Mucosa of rectum (tissue), 2 donors: ENCODE measurements around the gene DCDC2.
"Not testable (repeated sequence)": the region's sequence is repeated elsewhere in the genome, so short reads cannot be mapped to it uniquely, and the experiment has no call there.

ENCODE experiments used
- H3K27ac ChIP-seq, 2 donors: one replicate each; pipeline ENCODE4 v1.7.0; 2013; ENCODE audit warnings: inconsistent platforms in 2 of 2, low read depth in 2 of 2, low read length in 2 of 2
- H3K27me3 ChIP-seq, 2 donors: one replicate each; pipeline ENCODE4 v1.7.0; 2013; ENCODE audit warnings: low read length in 2 of 2; ENCODE audit not compliant: control insufficient read depth in 2 of 2, insufficient read depth in 2 of 2
- H3K36me3 ChIP-seq, 2 donors: one replicate each; pipeline ENCODE4 v1.7.0; 2013; ENCODE audit warnings: low read length in 2 of 2; ENCODE audit not compliant: control insufficient read depth in 2 of 2, insufficient read depth in 2 of 2
- H3K4me1 ChIP-seq, 2 donors: one replicate each; pipeline ENCODE4 v1.7.0; 2013; ENCODE audit warnings: low read length in 2 of 2, mild to moderate bottlenecking in 1 of 2; ENCODE audit not compliant: control insufficient read depth in 2 of 2, insufficient read depth in 2 of 2
- H3K4me3 ChIP-seq, 2 donors: one replicate each; pipeline ENCODE4 v1.7.0; 2013; ENCODE audit warnings: low read length in 2 of 2
- H3K9ac ChIP-seq, 2 donors: one replicate each; pipeline ENCODE4 v1.7.0; 2013; ENCODE audit warnings: low read length in 2 of 2, low read depth in 1 of 2, mild to moderate bottlenecking in 1 of 2
- H3K9me3 ChIP-seq, 2 donors: one replicate each; pipeline ENCODE4 v1.7.0; 2013; ENCODE audit warnings: low read length in 2 of 2; ENCODE audit not compliant: control insufficient read depth in 2 of 2
- donor health status: healthy.
- donor health status: Normal muscosa, but diverticular disease.

DCDC2 gene

GRCh38 chr6:24327756-24328155 lies 30.1 kb downstream of the DCDC2 start:
- Histone ChIP-seq H3K27me3 (no peaks in the 10 kb centered on the region), H3K9me3 (no peaks in the 10 kb centered on the region), H3K27ac (no peak overlapping the region), H3K9ac (no peak overlapping the region), H3K4me3 (no peak overlapping the region), H3K4me1 (no peaks in the 10 kb centered on the region), H3K36me3 (no peaks in the 10 kb centered on the region)

DNA sequence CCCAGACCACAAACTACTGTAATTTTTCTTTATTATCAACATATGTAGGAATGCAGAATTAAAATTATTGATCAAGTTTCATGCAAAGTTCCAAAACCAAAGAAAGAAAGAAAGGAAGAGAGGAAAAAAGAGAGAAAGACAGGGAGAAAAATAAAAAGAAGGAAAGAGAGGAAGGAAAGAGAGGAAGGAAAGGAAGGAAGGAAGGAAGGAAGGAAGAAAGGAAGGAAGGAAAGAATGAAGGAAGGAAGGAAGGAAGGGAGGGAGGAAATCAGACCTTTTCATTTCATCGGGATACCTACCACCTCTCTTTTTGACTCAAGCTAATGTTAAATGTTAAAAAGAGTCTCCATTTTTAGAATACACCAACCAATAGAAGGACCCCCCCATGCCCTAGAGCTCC lies 31.9 kb downstream of the DCDC2 start:
- no peaks in the 10 kb centered on the region for H3K4me1 ChIP-seq
- H3K9me3 ChIP-seq: no peaks in the 10 kb centered on the region
- no peaks in the 10 kb centered on the region for H3K36me3 ChIP-seq
- no peak overlapping the region for H3K4me3 ChIP-seq
- no peak overlapping the region for H3K9ac ChIP-seq
- H3K27me3 ChIP-seq: no peaks in the 10 kb centered on the region
- H3K27ac ChIP-seq: no peak overlapping the region

DNA sequence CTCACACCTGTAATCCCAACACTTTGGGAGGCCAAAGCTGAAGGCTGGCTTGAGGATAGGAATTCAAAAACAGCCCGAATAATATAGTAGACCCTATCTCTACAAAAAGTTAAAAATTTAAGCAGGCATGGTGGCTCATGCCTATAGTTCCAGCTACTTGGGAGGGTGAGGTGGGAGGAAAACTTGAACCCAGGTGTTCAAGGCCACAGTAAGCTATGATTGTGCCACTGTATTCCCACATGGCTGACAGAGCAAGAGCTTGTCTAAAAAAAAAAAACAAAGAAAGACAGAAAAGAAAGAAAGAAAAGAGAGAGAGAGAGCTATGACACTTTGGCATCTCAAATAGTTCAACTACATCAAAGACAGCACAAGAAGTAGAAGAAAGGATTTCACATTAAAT lies 33.2 kb downstream of the DCDC2 start:
- Histone ChIP-seq H3K4me1 (no peaks in the 10 kb centered on the region), H3K36me3 (no peaks in the 10 kb centered on the region), H3K9ac (no peak overlapping the region), H3K4me3 (no peak overlapping the region), H3K27ac (no peak overlapping the region), H3K9me3 (no peaks in the 10 kb centered on the region), H3K27me3 (no peaks in the 10 kb centered on the region)

GRCh38 chr6:24323632-24324337 lies 34.1 kb downstream of the DCDC2 start:
- H3K27me3 ChIP-seq: no peaks in the 10 kb centered on the region
- no peak overlapping the region for H3K9ac ChIP-seq
- H3K27ac ChIP-seq: no peak overlapping the region
- no peaks in the 10 kb centered on the region for H3K9me3 ChIP-seq
- no peak overlapping the region for H3K4me3 ChIP-seq
- H3K36me3 ChIP-seq: no peaks in the 10 kb centered on the region
- H3K4me1 ChIP-seq: no peaks in the 10 kb centered on the region

- Histone ChIP-seq H3K9me3 (no peaks in the 10 kb centered on the region), H3K4me3 (no peak overlapping the region), H3K9ac (no peak overlapping the region), H3K27me3 (no peaks in the 10 kb centered on the region), H3K4me1 (no peaks in the 10 kb centered on the region), H3K27ac (no peak overlapping the region), H3K36me3 (no peaks in the 10 kb centered on the region)
These were observed 34.9 kb downstream of the DCDC2 start for GRCh38 chr6:24322924-24323323.

- not testable (repeated sequence) for H3K27ac ChIP-seq, H3K4me3 ChIP-seq, H3K4me1 ChIP-seq, H3K9ac ChIP-seq, H3K27me3 ChIP-seq, H3K36me3 ChIP-seq, H3K9me3 ChIP-seq
These were observed 35.4 kb downstream of the DCDC2 start for GRCh38 chr6:24322446-24322845.

DNA sequence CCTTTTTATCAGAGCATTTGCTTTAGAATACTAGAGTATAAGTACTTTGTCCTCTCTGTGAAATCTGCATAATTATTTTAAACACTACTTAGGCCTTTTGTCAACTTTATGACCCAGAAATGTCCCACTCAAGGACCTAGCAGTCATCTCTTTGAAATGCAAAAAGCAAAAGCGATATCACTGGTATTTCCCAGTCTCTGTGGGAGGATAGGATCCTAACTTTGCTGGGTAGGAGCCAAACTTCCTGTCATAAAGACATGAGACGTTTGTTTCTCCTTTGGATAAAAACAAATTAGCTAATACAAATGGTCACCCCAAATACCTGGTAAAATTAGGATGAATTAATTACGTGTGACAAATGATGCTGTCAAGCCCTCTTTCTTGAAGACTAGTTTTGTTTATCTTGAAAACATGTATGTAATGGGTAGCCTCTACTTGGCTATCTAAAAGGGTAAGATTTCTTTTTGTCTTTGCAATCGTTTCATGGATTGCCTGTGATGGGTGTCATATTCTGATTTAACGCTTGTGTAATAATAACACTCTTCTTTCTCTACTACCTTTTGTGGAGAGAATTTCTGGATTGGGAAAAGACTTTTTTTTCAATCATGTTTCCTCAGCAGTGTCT lies 36.2 kb downstream of the DCDC2 start:
- H3K36me3 ChIP-seq: no peaks in the 10 kb centered on the region
- no peaks in the 10 kb centered on the region for H3K9me3 ChIP-seq
- no peak overlapping the region for H3K4me3 ChIP-seq
- H3K9ac ChIP-seq: no peak overlapping the region
- no peaks in the 10 kb centered on the region for H3K4me1 ChIP-seq
- no peak overlapping the region for H3K27ac ChIP-seq
- H3K27me3 ChIP-seq: no peaks in the 10 kb centered on the region

GRCh38 chr6:24313251-24314141 lies 44.4 kb downstream of the DCDC2 start:
- Histone ChIP-seq H3K27ac (no peak overlapping the region), H3K4me1 (no peaks in the 10 kb centered on the region), H3K4me3 (no peak overlapping the region)

GRCh38 chr6:24311775-24312174 lies 46.1 kb downstream of the DCDC2 start:
- not testable (repeated sequence) for H3K4me3 ChIP-seq, H3K9ac ChIP-seq, H3K36me3 ChIP-seq, H3K9me3 ChIP-seq, H3K27me3 ChIP-seq, H3K27ac ChIP-seq, H3K4me1 ChIP-seq

More at GRCh38 chr6:24313251-24314141, 44.4 kb downstream of the DCDC2 start:
- H3K27me3 ChIP-seq: no peaks in the 10 kb centered on the region
- no peaks in the 10 kb centered on the region for H3K9me3 ChIP-seq
- no peak overlapping the region for H3K9ac ChIP-seq
- no peaks in the 10 kb centered on the region for H3K36me3 ChIP-seq

DNA sequence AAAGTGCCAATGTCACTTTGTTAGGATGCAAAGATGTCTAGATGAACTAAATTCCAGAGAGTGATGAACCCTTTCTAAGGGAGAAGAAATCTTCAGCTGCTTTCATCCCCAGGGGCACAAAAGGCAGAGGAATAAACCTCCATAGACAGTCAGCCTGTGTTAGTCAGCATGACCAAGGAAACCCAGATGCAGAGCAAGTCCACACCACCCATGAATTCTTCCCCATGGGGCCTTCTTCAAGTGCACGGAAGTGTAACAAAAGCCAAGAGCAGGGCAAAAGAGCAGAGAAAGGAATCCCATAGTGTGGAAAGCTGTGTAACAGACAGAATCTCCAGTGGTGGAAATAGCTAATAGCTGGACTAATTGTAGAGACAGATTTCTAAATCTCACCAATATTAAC lies 50.0 kb downstream of the DCDC2 start:
- no peaks in the 10 kb centered on the region for H3K9me3 ChIP-seq
- H3K4me1 ChIP-seq: no peaks in the 10 kb centered on the region
- H3K27me3 ChIP-seq: no peaks in the 10 kb centered on the region
- no peak overlapping the region for H3K27ac ChIP-seq
- H3K4me3 ChIP-seq: no peak overlapping the region
- no peaks in the 10 kb centered on the region for H3K36me3 ChIP-seq
- H3K9ac ChIP-seq: no peak overlapping the region
